Hepatocyte (in vitro differentiated cells): ENCODE results near the gene SLC38A1. TPM values are rescaled to one million over a fixed set of nuclear protein-coding genes. Genes with fewer than 3 reads are reported as not detected.

Experiments used
- DNase-seq: peaks from one replicate; pipeline ENCODE4 v3.0.0-alpha.2; 2016; ENCODE audit warnings: low spot score
- H2AFZ ChIP-seq: fragments of 200-600 bp; sonication (generic); 2 replicates; pipeline ENCODE4 v1.6.0; 2016; ENCODE audit warnings: antibody characterized with exemption, mild to moderate bottlenecking
- H3K27ac ChIP-seq: fragments of 200-600 bp; sonication (generic); 2 replicates; pipeline ENCODE4 v1.5.1; 2016; ENCODE audit warnings: mild to moderate bottlenecking
- H3K27me3 ChIP-seq: fragments of 200-600 bp; sonication (generic); 2 replicates; pipeline ENCODE4 v1.6.1; 2016
- H3K36me3 ChIP-seq: fragments of 200-600 bp; sonication (generic); replicated peaks from 2 replicates; pipeline ENCODE4 v1.5.1; 2016; ENCODE audit warnings: low read depth; ENCODE audit not compliant: insufficient read depth
- H3K4me1 ChIP-seq: fragments of 200-600 bp; sonication (generic); 2 replicates; pipeline ENCODE4 v1.5.1; 2016; ENCODE audit warnings: mild to moderate bottlenecking, moderate library complexity; ENCODE audit not compliant: insufficient read depth
- H3K4me2 ChIP-seq: fragments of 200-600 bp; sonication (generic); 2 replicates; pipeline ENCODE4 v1.6.0; 2016
- H3K4me3 ChIP-seq: fragments of 200-600 bp; sonication (generic); 2 replicates; pipeline ENCODE4 v1.5.1; 2016; ENCODE audit warnings: mild to moderate bottlenecking
- H3K79me2 ChIP-seq: fragments of 200-600 bp; sonication (generic); 2 replicates; pipeline ENCODE4 v1.6.0; 2017; ENCODE audit warnings: mild to moderate bottlenecking
- H3K9me2 ChIP-seq: fragments of 200-600 bp; sonication (generic); replicated peaks from 2 replicates; pipeline ENCODE4 v1.6.0; 2017; ENCODE audit warnings: mild to moderate bottlenecking; ENCODE audit not compliant: insufficient read depth
- H3K9me3 ChIP-seq: fragments of 200-600 bp; sonication (generic); 2 replicates; pipeline ENCODE4 v1.5.1; 2016; ENCODE audit warnings: low read depth, mild to moderate bottlenecking
- H4K20me1 ChIP-seq: fragments of 200-600 bp; sonication (generic); 2 replicates; pipeline ENCODE4 v1.6.0; 2016; ENCODE audit warnings: mild to moderate bottlenecking; ENCODE audit not compliant: insufficient read depth, poor library complexity, severe bottlenecking
- CTCF ChIP-seq: fragments of 200-600 bp; sonication (generic); IDR thresholded peaks from 2 replicates; pipeline ENCODE4 v1.5.1; 2016; ENCODE audit warnings: antibody characterized with exemption, mild to moderate bottlenecking; ENCODE audit not compliant: poor library complexity
- EZH2 ChIP-seq: fragments of 200-600 bp; sonication (generic); IDR thresholded peaks from 2 replicates; pipeline ENCODE4 v1.6.1; 2016; ENCODE audit warnings: antibody characterized with exemption, mild to moderate bottlenecking, borderline replicate concordance
- EZH2phosphoT487 ChIP-seq: fragments of 200-600 bp; sonication (generic); IDR thresholded peaks from one replicate; pipeline ENCODE4 v1.6.1; 2018; ENCODE audit warnings: antibody characterized with exemption, mild to moderate bottlenecking, low read depth, moderate library complexity; ENCODE audit not compliant: unreplicated experiment, severe bottlenecking
- WGBS: methylation state at CpG from one replicate; pipeline ENCODE4 v1.1.6; 2016; ENCODE audit warnings: low lambda C conversion rate; ENCODE audit errors: missing lambda C conversion rate; 5-methylcytosine and 5-hydroxymethylcytosine counted together
- polyA plus RNA-seq: library from polyadenylated mRNA; unstranded; fragments of >200 nt; fragmentation: Nextera tagmentation; extraction: Ambion mirVana; gene quantifications from 2 replicates; pipeline ENCODE4 v1.2.1, GENCODE V29; 2016
- total RNA-seq: library from RNA; depleted of rRNA; stranded (reverse); fragments of >200 nt; gene quantifications from 2 replicates; pipeline ENCODE4 v1.2.3, GENCODE V29; 2014

Gene SLC38A1
- total and polyA plus RNA-seq, 2 experiments from 2014 or later, result 48.2 to 86.8 TPM

DNA sequence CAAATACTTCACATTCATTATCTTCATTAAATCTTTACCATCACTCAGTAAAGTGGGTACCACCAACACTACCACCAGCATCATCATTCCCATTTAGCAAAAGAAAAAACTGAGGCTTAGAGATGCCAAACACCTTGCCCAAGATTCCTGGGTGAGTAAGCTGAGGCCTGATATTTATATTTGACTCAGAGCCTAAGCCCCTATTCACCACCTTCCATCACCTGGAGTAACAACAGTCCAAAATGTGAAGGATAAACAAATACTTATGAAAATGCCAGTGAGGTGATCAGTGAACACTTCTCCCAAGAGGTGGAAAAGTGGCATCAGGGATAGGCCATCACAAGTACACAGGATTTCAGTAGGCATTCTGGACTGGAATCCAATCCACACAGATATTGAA, 3.7 kb downstream of the SLC38A1 start:
- peak overlapping the region; percentile 95 for H3K4me2 ChIP-seq

DNA sequence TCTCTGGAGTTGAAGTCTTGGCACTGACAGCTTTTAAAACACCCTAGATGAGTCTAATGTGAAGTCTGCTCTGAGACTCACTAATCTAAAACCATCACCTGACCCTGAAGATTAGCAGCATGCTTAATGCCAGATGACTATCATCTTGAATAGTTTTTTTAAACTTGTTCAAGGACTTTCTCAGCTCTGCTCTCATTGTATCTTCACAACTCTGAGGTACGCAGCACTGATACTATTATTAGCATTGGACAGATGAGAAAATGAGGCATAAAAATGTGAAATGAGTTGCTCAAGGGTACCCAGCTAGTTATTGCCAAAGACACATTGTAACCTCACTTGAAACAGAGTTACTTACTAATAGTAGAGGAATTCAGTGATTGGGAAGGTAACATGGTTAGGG, 4.8 kb downstream of the SLC38A1 start:
- Histone ChIP-seq H3K79me2 (peaks cover 89% of the 10 kb centered on the region), H3K4me3 (no peak overlapping the region), H3K9me3 (no peaks in the 10 kb centered on the region), H3K27me3 (no peaks in the 10 kb centered on the region), H3K4me1 (peaks cover 55% of the 10 kb centered on the region), H3K36me3 (no peaks in the 10 kb centered on the region), H4K20me1 (peaks cover 17% of the 10 kb centered on the region), H3K9me2 (no peaks in the 10 kb centered on the region), H3K27ac (peak overlapping the region; percentile 35), H2AFZ (no peak overlapping the region), H3K4me2 (peak overlapping the region; percentile 95)
- WGBS, result 0% methylated on average over 1 of the region's 1 CpG
- TF ChIP-seq EZH2 (no peak), CTCF (no peak), EZH2phosphoT487 (no peak)
- DNase-seq, result no peak

More for the DNA sequence above, 3.7 kb downstream of the SLC38A1 start:
- no peak for TF ChIP-seq CTCF
- no peak for TF ChIP-seq EZH2
- Histone ChIP-seq H3K9me2 (no peaks in the 10 kb centered on the region), H3K27me3 (no peaks in the 10 kb centered on the region), H3K4me3 (no peak overlapping the region), H2AFZ (no peak overlapping the region), H3K36me3 (no peaks in the 10 kb centered on the region), H3K4me1 (peaks cover 51% of the 10 kb centered on the region), H3K9me3 (no peaks in the 10 kb centered on the region), H4K20me1 (peaks cover 13% of the 10 kb centered on the region), H3K79me2 (peaks cover 78% of the 10 kb centered on the region), H3K27ac (peak overlapping the region; percentile 93)
- no peak for DNase-seq

- Histone ChIP-seq H2AFZ (no peak overlapping the region), H3K4me3 (no peak overlapping the region), H3K4me1 (peaks cover 55% of the 10 kb centered on the region), H3K9me3 (no peaks in the 10 kb centered on the region), H4K20me1 (peaks cover 17% of the 10 kb centered on the region), H3K4me2 (peak overlapping the region; percentile 95), H3K36me3 (no peaks in the 10 kb centered on the region), H3K27me3 (no peaks in the 10 kb centered on the region), H3K9me2 (no peaks in the 10 kb centered on the region), H3K27ac (peak overlapping the region; percentile 35), H3K79me2 (peaks cover 96% of the 10 kb centered on the region)
- 82% methylated on average over 6 of the region's 6 CpGs for WGBS
- peak; percentile 40 for TF ChIP-seq CTCF
- no peak for TF ChIP-seq EZH2phosphoT487
- no peak for TF ChIP-seq EZH2
- DNase-seq, result no peak
These were observed 5.5 kb downstream of the SLC38A1 start for GRCh38 chr12:46263140-46264016.
